Smooth muscle cell (in vitro differentiated cells): ENCODE results near the gene PKP1. TPM values are rescaled to one million over a fixed set of nuclear protein-coding genes. Genes with fewer than 3 reads are reported as not detected.

Experiments
- DNase-seq: peaks from one replicate; lab custom pipeline; 2025; ENCODE audit not compliant: unreplicated experiment; lab: John Stamatoyannopoulos, UW
- H2AFZ ChIP-seq: fragments of 200-600 bp; sonication (generic); 2 replicates; pipeline ENCODE4 v1.6.0; 2016; ENCODE audit warnings: antibody characterized with exemption, low read depth, mild to moderate bottlenecking
- H3F3A ChIP-seq: fragments of 200-600 bp; sonication (generic); 2 replicates; pipeline ENCODE4 v1.6.0; 2017; ENCODE audit warnings: antibody characterized with exemption, low read depth
- H3K27ac ChIP-seq: fragments of 200-600 bp; sonication (generic); 2 replicates; pipeline ENCODE4 v1.5.1; 2016; ENCODE audit warnings: low read depth, mild to moderate bottlenecking
- H3K27me3 ChIP-seq: fragments of 200-600 bp; sonication (generic); 2 replicates; pipeline ENCODE4 v1.6.1; 2016; ENCODE audit warnings: low read depth, mild to moderate bottlenecking
- H3K36me3 ChIP-seq: fragments of 200-600 bp; sonication (generic); 2 replicates; pipeline ENCODE4 v1.5.1; 2016; ENCODE audit warnings: low read depth
- H3K4me1 ChIP-seq: fragments of 200-600 bp; sonication (generic); 2 replicates; pipeline ENCODE4 v1.5.1; 2016; ENCODE audit warnings: low read depth
- H3K4me2 ChIP-seq: fragments of 200-600 bp; sonication (generic); 2 replicates; pipeline ENCODE4 v1.6.0; 2016; ENCODE audit warnings: mild to moderate bottlenecking
- H3K4me3 ChIP-seq: fragments of 200-600 bp; sonication (generic); 2 replicates; pipeline ENCODE4 v1.5.1; 2016; ENCODE audit warnings: mild to moderate bottlenecking
- H3K79me2 ChIP-seq: fragments of 200-600 bp; sonication (generic); 2 replicates; pipeline ENCODE4 v1.6.0; 2016; ENCODE audit warnings: low read depth, mild to moderate bottlenecking
- H3K9ac ChIP-seq: fragments of 200-600 bp; sonication (generic); 2 replicates; pipeline ENCODE4 v1.6.0; 2016; ENCODE audit warnings: low read depth
- H3K9me3 ChIP-seq: fragments of 200-600 bp; sonication (generic); replicated peaks from 2 replicates; pipeline ENCODE4 v1.5.1; 2016; ENCODE audit warnings: low read depth
- H4K20me1 ChIP-seq: fragments of 200-600 bp; sonication (generic); 2 replicates; pipeline ENCODE4 v1.6.0; 2016; ENCODE audit warnings: low read depth
- WGBS: methylation state at CpG from one replicate; pipeline ENCODE4 v1.1.7; 2016; ENCODE audit warnings: low lambda C conversion rate; 5-methylcytosine and 5-hydroxymethylcytosine counted together
- polyA plus RNA-seq: library from polyadenylated mRNA; unstranded; fragments of >200 nt; fragmentation: Nextera tagmentation; extraction: Ambion mirVana; gene quantifications from 2 replicates; pipeline ENCODE4 v1.2.1, GENCODE V29; 2016
- total RNA-seq: library from RNA; depleted of rRNA; stranded (reverse); fragments of >200 nt; gene quantifications from 2 replicates; pipeline ENCODE4 v1.2.3, GENCODE V29; 2014
- TF ChIP-seq, protein P1 (sequence below): fragments of 200-600 bp; sonication (generic); IDR thresholded peaks from 2 replicates; pipeline ENCODE4 v1.5.1; 2017; ENCODE audit warnings: borderline replicate concordance, mild to moderate bottlenecking, antibody characterized with exemption; ENCODE audit not compliant: insufficient read depth, poor library complexity, severe bottlenecking

The PKP1 gene
- total and polyA plus RNA-seq, 2 experiments from 2014 or later, result 26.9 to 52.5 TPM

DNA sequence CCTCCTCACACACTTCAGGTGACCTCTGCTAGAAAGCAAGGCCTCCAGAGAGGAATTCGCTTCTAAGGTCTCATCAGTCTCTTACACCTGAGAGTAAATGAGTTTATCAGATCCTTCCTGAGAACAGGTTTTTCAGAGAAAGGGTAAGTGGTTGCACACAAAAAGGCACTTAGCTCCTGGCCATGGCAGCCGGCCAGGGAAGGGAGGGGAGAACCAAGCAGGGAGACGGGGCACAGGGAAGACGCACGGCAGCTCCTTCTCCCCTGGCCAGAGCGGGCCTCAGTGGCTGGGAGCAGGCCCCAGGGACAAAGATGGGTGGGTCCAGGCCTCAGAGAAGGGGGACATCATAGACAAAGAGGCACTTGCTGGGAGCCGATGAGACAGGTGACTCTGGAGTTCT is 97.8 kb downstream of the PKP1 start:
- Histone ChIP-seq H3K36me3 (no peaks in the 10 kb centered on the region), H3K4me1 (peaks cover 14% of the 10 kb centered on the region), H3F3A (peaks cover 17% of the 10 kb centered on the region), H3K9me3 (no peaks in the 10 kb centered on the region), H3K27me3 (no peaks in the 10 kb centered on the region), H4K20me1 (no peaks in the 10 kb centered on the region), H3K4me2 (no peak overlapping the region), H3K4me3 (no peak overlapping the region), H3K27ac (no peak overlapping the region), H3K79me2 (no peaks in the 10 kb centered on the region), H3K9ac (no peak overlapping the region), H2AFZ (no peak overlapping the region)
- DNase-seq, result no peak
- TF ChIP-seq, protein P1, sequence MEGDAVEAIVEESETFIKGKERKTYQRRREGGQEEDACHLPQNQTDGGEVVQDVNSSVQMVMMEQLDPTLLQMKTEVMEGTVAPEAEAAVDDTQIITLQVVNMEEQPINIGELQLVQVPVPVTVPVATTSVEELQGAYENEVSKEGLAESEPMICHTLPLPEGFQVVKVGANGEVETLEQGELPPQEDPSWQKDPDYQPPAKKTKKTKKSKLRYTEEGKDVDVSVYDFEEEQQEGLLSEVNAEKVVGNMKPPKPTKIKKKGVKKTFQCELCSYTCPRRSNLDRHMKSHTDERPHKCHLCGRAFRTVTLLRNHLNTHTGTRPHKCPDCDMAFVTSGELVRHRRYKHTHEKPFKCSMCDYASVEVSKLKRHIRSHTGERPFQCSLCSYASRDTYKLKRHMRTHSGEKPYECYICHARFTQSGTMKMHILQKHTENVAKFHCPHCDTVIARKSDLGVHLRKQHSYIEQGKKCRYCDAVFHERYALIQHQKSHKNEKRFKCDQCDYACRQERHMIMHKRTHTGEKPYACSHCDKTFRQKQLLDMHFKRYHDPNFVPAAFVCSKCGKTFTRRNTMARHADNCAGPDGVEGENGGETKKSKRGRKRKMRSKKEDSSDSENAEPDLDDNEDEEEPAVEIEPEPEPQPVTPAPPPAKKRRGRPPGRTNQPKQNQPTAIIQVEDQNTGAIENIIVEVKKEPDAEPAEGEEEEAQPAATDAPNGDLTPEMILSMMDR, result no peak
- WGBS, result 92% methylated on average over 7 of the region's 7 CpGs

Other genes with a start within 250 kb of the PKP1 start
- not detected in 2 replicates for gene CACNA1S, start 171.1 kb upstream of the PKP1 start, total RNA-seq
- gene CACNA1S, start 171.1 kb upstream of the PKP1 start, polyA plus RNA-seq, result not detected in 2 replicates
- not detected in 2 replicates for gene ASCL5, start 156.3 kb upstream of the PKP1 start, total RNA-seq
- gene ASCL5, start 156.3 kb upstream of the PKP1 start, polyA plus RNA-seq, result 0.12 TPM in 1 of 2 replicates, not detected in the other
- 153 and 156 TPM in 2 replicates for gene TMEM9, start 129.0 kb upstream of the PKP1 start, total RNA-seq
- 187 and 211 TPM in 2 replicates for gene TMEM9, start 129.0 kb upstream of the PKP1 start, polyA plus RNA-seq
- gene IGFN1, start 92.7 kb upstream of the PKP1 start, total RNA-seq, result not detected in 2 replicates
- not detected in 2 replicates for gene IGFN1, start 92.7 kb upstream of the PKP1 start, polyA plus RNA-seq
- gene TNNT2, start 94.2 kb downstream of the PKP1 start, total RNA-seq, result 2.6 and 4.4 TPM in 2 replicates
- gene TNNT2, start 94.2 kb downstream of the PKP1 start, polyA plus RNA-seq, result 6.3 and 6.5 TPM in 2 replicates
- 8.8 and 17.6 TPM in 2 replicates for gene LAD1, start 115.8 kb downstream of the PKP1 start, total RNA-seq
- gene LAD1, start 115.8 kb downstream of the PKP1 start, polyA plus RNA-seq, result 6.9 and 15.1 TPM in 2 replicates
- gene TNNI1, start 138.2 kb downstream of the PKP1 start, total RNA-seq, result 1.7 and 1.9 TPM in 2 replicates
- 8.0 and 13.8 TPM in 2 replicates for gene TNNI1, start 138.2 kb downstream of the PKP1 start, polyA plus RNA-seq
- 87.8 and 130 TPM in 2 replicates for gene PHLDA3, start 185.7 kb downstream of the PKP1 start, total RNA-seq
- 340 and 343 TPM in 2 replicates for gene PHLDA3, start 185.7 kb downstream of the PKP1 start, polyA plus RNA-seq
- gene CSRP1, start 223.6 kb downstream of the PKP1 start, total RNA-seq, result 317 and 345 TPM in 2 replicates
- 202 and 215 TPM in 2 replicates for gene CSRP1, start 223.6 kb downstream of the PKP1 start, polyA plus RNA-seq